Measurements from ENCODE around the gene TAS2R38.
"Not testable (repeated sequence)": the region's sequence is repeated elsewhere in the genome, so short reads cannot be mapped to it uniquely, and the experiment has no call there.

The TAS2R38 gene

GRCh38 chr7:141973673-141974072, at the start of gene TAS2R38:
TSS of gene TAS2R38 (minus strand) at chr7:141973773. CDS start at chr7:141973689, 84 bp downstream.
- no peak for DNase-seq
- intact Hi-C loops (cut with DNase I): no loop called here

- intact Hi-C loops (cut with DNase I): no loop called here
Observed at GRCh38 chr7:142018154-142018553, 44.6 kb upstream of the TAS2R38 start.

GRCh38 chr7:142017451-142017850, 43.9 kb upstream of the TAS2R38 start:
- intact Hi-C loops (cut with DNase I): no loop called here
- DNase-seq: no peak

More at GRCh38 chr7:142018154-142018553, 44.6 kb upstream of the TAS2R38 start:
- DNase-seq: no peak

GRCh38 chr7:142012825-142013511, 39.4 kb upstream of the TAS2R38 start:
- DNase-seq: no peak
- intact Hi-C loops (cut with DNase I): no loop called here

- intact Hi-C loops (cut with DNase I): no loop called here
- DNase-seq: no peak
Observed at GRCh38 chr7:142010952-142011548, 37.5 kb upstream of the TAS2R38 start.

GRCh38 chr7:142009187-142009586, 35.6 kb upstream of the TAS2R38 start:
- no peak for DNase-seq
- intact Hi-C loops (cut with DNase I): no loop called here

GRCh38 chr7:142006577-142006976, 33.0 kb upstream of the TAS2R38 start:
- intact Hi-C loops (cut with DNase I): no loop called here
- DNase-seq: no peak

- intact Hi-C loops (cut with DNase I): no loop called here
- no peak for DNase-seq
Observed at GRCh38 chr7:142002179-142002578, 28.6 kb upstream of the TAS2R38 start.

GRCh38 chr7:142001163-142001874, 27.7 kb upstream of the TAS2R38 start:
- intact Hi-C loops (cut with DNase I): no loop called here

GRCh38 chr7:142000244-142000643, 26.7 kb upstream of the TAS2R38 start:
- DNase-seq: no peak
- intact Hi-C loops (cut with DNase I): no loop called here

More at GRCh38 chr7:142001163-142001874, 27.7 kb upstream of the TAS2R38 start:
- no peak for DNase-seq

GRCh38 chr7:141999058-141999623, 25.6 kb upstream of the TAS2R38 start:
- intact Hi-C loops (cut with DNase I): no loop called here
- DNase-seq: no peak

- intact Hi-C loops (cut with DNase I): no loop called here
Observed at GRCh38 chr7:141993354-141993753, 19.8 kb upstream of the TAS2R38 start.

GRCh38 chr7:141992688-141993087, 19.1 kb upstream of the TAS2R38 start:
- DNase-seq: no peak
- intact Hi-C loops (cut with DNase I): no loop called here

More at GRCh38 chr7:141993354-141993753, 19.8 kb upstream of the TAS2R38 start:
- DNase-seq: no peak

- DNase-seq: no peak
- intact Hi-C loops (cut with DNase I): no loop called here
Observed at GRCh38 chr7:141992156-141992555, 18.6 kb upstream of the TAS2R38 start.

GRCh38 chr7:141991140-141991539, 17.6 kb upstream of the TAS2R38 start:
- DNase-seq: no peak
- intact Hi-C loops (cut with DNase I): no loop called here

GRCh38 chr7:141990011-141990725, 16.6 kb upstream of the TAS2R38 start:
- no peak for DNase-seq
- intact Hi-C loops (cut with DNase I): no loop called here

GRCh38 chr7:141987803-141988202, 14.2 kb upstream of the TAS2R38 start:
- intact Hi-C loops (cut with DNase I); DNase-seq: not testable (repeated sequence)

GRCh38 chr7:141986923-141987322, 13.3 kb upstream of the TAS2R38 start:
- no peak for DNase-seq
- intact Hi-C loops (cut with DNase I): no loop called here

GRCh38 chr7:141985926-141986325, 12.4 kb upstream of the TAS2R38 start:
- DNase-seq; intact Hi-C loops (cut with DNase I): not testable (repeated sequence)

All from head of caudate nucleus (tissue), 42 donors.